NCI-H2227 (cell line): ENCODE measurements around the gene CD74.
A peak's percentile ranks its signal among the peaks of the same experiment; 100 is the strongest.

Experiments used
- DNase-seq: peaks from one replicate; lab custom pipeline; 2025; ENCODE audit not compliant: unreplicated experiment; lab: John Stamatoyannopoulos, UW

CD74 gene

GRCh38 chr5:150368526-150368925 is 44.2 kb downstream of the CD74 start:
- no peak for DNase-seq

GRCh38 chr5:150364004-150364403 is 48.7 kb downstream of the CD74 start:
- DNase-seq, result no peak

- DNase-seq, result no peak
Measured at GRCh38 chr5:150363185-150363584, 49.5 kb downstream of the CD74 start.

GRCh38 chr5:150361301-150361700 is 51.4 kb downstream of the CD74 start:
- DNase-seq, result no peak

- DNase-seq, result peak; percentile 37
Measured at GRCh38 chr5:150358261-150359095, 54.2 kb downstream of the CD74 start.

- DNase-seq, result peak; percentile 97
Measured at GRCh38 chr5:150357326-150358260, 55.1 kb downstream of the CD74 start, which contains the start of gene TCOF1. TSS of gene TCOF1 (plus strand) at chr5:150357697. CDS start at chr5:150357747, 50 bp downstream.

GRCh38 chr5:150356575-150357294 is 56.0 kb downstream of the CD74 start:
- no peak for DNase-seq

- DNase-seq, result no peak
Measured at GRCh38 chr5:150355791-150356190, 56.9 kb downstream of the CD74 start.

GRCh38 chr5:150353032-150353675 is 59.6 kb downstream of the CD74 start:
- DNase-seq, result peak; percentile 47

- peak; percentile 52 for DNase-seq
Measured at GRCh38 chr5:150352244-150353031, 60.3 kb downstream of the CD74 start.
